SH-SY5Y (cell line): Measurements from ENCODE around the gene CT47C1.

Experiments used
- GATA2 ChIP-seq: IDR thresholded peaks from 2 replicates; pipeline ENCODE4 v1.6.1; 2011; ENCODE audit warnings: mild to moderate bottlenecking, low read depth, low read length
- GATA3 ChIP-seq: IDR thresholded peaks from 2 replicates; pipeline ENCODE4 v1.6.1; 2011; ENCODE audit warnings: low read depth, mild to moderate bottlenecking, low read length, moderate library complexity

DNA sequence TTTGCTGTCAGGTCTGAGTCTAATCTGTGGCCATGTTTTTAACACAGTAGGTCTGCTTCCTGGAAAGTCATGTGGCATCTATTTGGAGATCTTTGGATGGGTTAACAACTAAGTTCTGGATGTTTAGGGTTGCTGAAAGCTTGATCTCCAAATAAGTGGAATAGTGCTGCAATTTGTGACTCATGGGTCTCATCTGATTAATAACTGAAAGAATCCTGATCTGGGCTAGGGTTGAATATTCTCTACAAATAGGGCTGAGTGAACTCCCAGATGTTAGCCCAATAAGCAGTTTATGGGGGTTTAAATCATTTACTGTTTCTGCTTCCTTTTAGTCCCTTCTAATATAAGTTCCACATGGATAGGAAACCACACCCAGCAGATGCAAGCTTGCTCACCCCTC is 23.1 kb downstream of the CT47C1 start:
- TF ChIP-seq GATA2 = no peak
- no peak for TF ChIP-seq GATA3
